ENCODE results near the gene ZNF532.

DNA sequence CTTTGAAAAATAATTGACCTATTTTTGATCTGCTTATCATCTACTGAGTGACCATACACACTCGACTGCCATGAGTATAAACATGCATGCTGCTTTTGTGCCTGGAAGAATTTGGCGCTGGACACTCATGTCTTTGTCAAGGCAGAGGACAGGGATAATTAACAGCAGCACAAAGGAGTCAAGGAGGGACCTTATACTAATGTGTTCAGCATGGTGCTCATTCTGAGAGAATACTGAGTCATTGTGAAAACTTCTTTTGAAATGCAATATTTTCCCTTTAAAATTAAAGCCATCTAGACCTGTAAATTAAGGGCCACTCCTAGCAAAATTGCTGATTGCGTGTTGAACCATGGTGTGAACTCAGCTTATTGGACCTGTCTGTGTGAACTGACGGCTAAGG is 116.3 kb downstream of the ZNF532 start:
- TF ChIP-seq, protein P1, sequence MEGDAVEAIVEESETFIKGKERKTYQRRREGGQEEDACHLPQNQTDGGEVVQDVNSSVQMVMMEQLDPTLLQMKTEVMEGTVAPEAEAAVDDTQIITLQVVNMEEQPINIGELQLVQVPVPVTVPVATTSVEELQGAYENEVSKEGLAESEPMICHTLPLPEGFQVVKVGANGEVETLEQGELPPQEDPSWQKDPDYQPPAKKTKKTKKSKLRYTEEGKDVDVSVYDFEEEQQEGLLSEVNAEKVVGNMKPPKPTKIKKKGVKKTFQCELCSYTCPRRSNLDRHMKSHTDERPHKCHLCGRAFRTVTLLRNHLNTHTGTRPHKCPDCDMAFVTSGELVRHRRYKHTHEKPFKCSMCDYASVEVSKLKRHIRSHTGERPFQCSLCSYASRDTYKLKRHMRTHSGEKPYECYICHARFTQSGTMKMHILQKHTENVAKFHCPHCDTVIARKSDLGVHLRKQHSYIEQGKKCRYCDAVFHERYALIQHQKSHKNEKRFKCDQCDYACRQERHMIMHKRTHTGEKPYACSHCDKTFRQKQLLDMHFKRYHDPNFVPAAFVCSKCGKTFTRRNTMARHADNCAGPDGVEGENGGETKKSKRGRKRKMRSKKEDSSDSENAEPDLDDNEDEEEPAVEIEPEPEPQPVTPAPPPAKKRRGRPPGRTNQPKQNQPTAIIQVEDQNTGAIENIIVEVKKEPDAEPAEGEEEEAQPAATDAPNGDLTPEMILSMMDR (IDR thresholded peaks at IDR 0.05) = no peak
- no peak for TF ChIP-seq POLR2A (IDR thresholded peaks at IDR 0.05)
